Transverse colon (tissue), 3 donors: Measurements from ENCODE around the gene KHDRBS2.

ENCODE experiments used
- POLR2A ChIP-seq: fragments of 450-650 bp; IDR thresholded peaks from one replicate; pipeline ENCODE4 v1.6.1; 2016; ENCODE audit warnings: antibody characterized with exemption, mild to moderate bottlenecking, moderate library complexity
- TF ChIP-seq, protein P1 (sequence below), 5 experiments: fragments of 200-600 bp in 3 of 5; fragments of 450-650 bp in 2 of 5; sonication (generic) in 3 of 5; IDR thresholded peaks; 1 replicate in 2 of 5; 2 replicates in 3 of 5; pipeline ENCODE4 v1.5.1; 2016 to 2017; ENCODE audit warnings: antibody characterized with exemption in 5 of 5, inconsistent platforms in 3 of 5, mild to moderate bottlenecking in 2 of 5, moderate library complexity in 1 of 5

GRCh38 chr6:62236784-62237183, 49.2 kb downstream of the KHDRBS2 start:
- no peak for TF ChIP-seq POLR2A
- TF ChIP-seq, protein P1, sequence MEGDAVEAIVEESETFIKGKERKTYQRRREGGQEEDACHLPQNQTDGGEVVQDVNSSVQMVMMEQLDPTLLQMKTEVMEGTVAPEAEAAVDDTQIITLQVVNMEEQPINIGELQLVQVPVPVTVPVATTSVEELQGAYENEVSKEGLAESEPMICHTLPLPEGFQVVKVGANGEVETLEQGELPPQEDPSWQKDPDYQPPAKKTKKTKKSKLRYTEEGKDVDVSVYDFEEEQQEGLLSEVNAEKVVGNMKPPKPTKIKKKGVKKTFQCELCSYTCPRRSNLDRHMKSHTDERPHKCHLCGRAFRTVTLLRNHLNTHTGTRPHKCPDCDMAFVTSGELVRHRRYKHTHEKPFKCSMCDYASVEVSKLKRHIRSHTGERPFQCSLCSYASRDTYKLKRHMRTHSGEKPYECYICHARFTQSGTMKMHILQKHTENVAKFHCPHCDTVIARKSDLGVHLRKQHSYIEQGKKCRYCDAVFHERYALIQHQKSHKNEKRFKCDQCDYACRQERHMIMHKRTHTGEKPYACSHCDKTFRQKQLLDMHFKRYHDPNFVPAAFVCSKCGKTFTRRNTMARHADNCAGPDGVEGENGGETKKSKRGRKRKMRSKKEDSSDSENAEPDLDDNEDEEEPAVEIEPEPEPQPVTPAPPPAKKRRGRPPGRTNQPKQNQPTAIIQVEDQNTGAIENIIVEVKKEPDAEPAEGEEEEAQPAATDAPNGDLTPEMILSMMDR (IDR thresholded peaks at IDR 0.05) = no peak
